ENCODE data around the gene BAZ2B.
"Not testable (repeated sequence)": the region's sequence is repeated elsewhere in the genome, so short reads cannot be mapped to it uniquely, and the experiment has no call there.

Gene BAZ2B

DNA sequence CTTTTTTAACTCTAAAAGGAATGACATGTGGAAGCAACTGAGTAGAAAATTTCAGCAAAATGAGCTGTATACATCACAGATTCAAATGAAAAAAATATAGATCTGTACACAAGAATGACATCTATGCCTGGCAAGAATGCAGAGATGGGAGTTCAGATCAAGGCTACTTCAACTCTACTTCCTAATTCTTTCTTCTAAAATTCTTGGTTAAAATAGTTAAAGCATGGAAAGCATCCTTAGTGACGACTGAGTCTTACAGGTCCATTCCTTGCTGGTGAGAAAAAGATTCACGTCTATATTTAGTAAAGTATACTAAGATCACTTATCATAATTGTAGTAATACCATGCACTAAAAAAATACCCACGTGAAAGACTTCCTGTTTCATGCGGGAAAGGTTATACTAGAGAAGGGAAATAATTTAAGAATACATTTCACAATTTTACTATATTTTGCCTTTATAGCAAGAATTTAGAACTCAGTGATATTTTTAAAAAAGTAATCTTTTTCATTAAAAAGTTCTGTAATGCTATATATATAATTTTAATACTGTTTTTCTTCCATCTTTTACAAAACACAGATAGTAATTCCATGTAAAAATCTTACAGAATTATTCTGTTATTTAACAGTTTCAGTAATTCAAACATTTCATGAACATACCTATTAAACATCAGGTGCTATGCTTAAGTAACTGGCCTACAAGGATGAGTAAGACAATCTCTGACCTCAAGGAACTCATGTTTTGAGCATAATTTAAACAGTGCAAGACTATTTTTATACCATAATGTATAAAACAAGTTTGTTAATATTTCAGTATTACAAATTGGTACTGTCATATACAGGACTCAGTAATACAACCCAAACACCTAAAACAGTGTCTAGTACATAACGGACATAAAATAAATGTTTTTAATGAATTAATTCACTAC, 159.6 kb downstream of the BAZ2B start:
- no peak for DNase-seq

DNA sequence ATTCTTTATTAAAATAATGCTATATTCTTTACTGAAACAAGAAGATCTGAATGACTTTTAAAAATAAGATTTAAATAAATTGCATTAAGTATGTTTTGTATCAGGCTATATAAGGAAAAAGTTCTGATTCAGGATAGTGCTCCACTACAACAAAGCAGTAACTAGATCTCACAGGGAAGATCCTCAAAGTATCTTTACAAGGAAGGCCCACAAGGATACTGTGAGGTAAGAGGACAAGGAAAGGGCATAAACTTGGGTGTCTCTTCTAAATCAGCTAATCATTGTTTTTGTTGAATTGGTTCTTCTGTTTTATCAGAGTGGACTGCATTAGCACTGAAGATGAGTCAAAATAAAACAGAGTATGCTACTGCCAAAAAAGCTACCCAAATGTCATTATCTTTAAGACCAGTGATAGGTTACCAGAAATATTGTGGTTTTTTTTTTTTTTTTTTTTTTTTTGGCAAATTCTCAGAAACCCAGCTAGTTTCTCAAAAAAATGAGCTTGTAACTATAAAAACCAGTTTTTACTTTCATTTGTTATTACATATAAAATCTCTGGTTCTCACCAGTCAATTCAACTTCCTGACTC, 160.9 kb downstream of the BAZ2B start:
- DNase-seq = no peak

DNA sequence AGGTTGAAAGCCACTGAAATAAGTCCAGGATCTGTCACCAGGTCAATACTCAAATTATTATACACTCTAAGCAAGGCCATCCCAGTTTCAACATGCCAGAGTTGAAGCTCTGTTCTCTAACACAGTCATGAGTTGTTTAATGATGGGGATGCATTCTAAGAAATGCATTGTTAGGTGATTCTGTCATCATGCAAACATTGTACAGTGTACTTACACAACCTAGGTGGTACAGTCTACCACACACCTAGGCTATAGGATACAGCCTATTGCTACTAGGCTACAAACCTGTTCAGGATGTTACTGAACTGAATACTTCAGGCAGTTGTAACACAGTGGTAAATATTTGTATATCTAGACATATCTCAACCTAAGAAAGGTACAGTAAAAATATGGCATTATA, 162.2 kb downstream of the BAZ2B start:
- DNase-seq = no peak

- DNase-seq = no peak
Observed at GRCh38 chr2:159450180-159450579, 166.2 kb downstream of the BAZ2B start.

DNA sequence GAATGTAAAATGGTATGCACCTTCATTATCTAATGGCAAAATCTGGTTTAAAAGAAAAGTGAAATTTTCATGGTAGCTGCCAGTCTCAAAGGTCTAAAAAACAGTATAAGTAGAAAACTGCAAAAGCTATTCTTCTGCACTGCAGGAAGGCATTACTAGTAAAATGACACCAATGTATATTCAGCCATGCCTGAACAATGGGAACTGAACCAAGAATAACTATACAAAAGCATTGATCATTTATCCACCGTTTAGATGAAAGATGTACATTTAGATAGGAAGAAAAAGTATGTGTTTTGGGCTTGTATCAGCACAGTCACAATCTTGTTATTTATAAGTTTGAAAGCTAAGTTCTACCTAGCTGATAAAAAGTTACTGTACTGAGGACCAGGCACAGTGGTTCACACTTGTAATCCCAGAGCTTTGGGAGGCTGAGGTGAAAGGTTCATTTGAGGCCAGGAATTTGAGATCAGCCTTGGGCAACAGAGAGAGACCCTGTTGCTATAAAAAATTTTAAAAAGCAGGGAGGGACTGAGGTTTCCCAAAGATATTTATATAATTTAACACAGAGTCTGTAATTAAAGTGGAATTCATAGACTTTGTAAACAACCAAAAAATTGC, 166.7 kb downstream of the BAZ2B start:
- DNase-seq = no peak

DNA sequence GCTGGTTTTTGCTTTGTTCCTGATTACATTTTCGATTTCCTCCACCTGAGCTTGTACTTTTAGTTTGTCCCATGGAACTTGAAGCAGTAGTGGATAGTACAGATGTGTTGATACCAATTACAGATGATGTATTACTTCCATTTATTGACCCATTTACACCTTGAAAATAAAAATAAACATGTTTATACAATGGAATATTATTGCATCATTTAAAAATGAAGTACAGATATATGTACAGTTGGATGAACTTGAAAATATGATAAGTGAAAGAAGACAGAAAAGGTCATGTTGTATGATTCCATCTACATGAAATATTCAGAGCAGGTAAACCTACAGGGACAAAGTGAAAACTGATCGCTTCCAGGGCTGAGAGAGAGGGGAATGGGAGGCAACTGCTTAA, 169.5 kb downstream of the BAZ2B start:
- no peak for DNase-seq

DNA sequence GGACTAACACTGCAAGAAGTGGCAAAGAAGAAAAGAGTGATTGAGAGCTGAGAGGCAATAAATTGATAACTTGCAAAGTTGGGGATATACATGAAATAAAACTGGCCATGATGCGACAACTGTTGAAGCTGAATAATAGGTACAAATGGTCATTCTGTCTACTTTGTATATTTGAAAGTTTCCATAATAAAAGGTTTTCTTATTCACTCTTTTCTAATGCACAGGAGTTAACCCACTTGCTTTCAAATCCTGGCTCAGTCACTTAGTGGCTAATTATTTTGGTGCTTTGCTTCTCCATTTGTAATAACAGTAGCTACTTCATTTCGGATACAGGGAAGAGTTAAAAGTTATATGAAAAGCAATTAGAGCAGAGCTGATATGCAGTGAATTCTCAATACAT, 170.1 kb downstream of the BAZ2B start:
- DNase-seq = no peak

DNA sequence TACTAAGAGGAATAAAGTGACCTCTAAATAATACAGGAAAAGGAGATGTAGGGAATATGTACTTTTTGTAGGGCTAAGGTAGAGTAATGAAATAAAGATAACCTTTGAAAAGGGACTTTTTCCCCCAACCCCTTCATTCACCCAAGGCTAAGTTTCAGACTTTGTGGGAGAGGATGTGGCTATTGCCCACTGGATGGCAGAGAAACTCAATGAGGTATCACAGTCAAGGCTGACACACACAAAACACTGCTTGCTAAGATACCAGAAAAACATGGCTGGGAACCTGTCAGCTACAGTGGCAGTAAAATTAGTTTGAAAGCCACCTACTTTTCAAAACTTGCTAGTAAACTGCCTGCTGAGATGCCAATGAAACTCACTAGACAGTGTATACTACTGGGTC, 171.0 kb downstream of the BAZ2B start:
- DNase-seq = no peak

DNA sequence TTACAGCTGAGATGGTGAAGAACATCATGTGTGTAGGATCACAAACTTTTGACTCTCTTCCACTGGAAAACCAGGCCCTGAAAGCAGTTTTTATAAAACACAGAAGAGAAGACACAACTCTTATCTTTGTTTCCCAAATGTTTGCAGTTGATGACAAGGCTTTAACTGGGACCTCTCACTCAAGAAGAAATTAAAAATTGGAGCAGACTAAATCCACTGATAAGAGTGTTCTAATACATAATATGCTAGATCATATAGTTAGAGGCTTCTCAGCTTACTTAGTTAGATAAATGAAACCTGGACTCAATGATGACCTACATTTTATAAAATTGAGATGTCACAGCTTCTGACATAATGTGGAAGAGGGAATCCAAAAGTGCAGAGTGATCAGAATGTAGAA, 171.6 kb downstream of the BAZ2B start:
- no peak for DNase-seq

- DNase-seq = no peak
Observed at GRCh38 chr2:159442159-159442852, 174.0 kb downstream of the BAZ2B start.

DNA sequence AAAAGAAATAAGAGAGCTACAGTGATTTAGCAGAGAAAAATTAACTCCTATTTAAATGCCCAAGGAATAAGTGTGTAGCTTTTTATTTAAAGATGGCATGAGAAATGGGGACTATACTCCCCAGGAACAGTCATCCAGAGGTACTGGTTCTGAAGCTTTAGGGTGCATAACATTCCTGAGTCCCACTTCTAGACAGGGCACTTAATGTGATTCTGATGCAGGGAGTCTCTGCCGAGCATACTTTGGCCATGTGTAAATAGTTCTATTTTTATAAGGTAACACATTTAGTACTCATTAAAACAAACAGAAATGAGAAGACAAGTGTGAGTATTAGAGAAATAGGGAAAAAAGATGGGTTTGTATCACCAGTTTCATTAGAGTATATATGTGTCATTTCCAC, 175.2 kb downstream of the BAZ2B start:
- DNase-seq = no peak

DNA sequence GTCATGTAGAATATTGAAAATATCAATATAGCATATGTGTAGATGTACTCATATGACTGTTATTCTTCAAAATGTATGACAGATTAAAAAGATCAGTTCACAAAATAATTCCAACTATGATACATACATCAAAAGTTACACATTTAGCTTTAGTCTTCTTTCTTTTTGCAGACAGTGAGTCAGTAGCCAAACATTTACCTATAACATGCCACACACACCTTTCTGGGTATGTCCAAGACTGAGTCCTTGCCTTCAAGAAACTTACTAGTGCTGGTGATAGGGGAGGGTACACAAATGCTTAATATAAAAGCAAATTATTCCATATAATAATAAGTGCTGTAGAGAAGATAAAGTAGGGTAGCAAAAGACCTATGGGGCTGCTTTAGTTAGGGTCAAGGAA, 176.9 kb downstream of the BAZ2B start:
- DNase-seq = no peak

- DNase-seq = no peak
Observed at GRCh38 chr2:159438720-159439353, 177.5 kb downstream of the BAZ2B start.

DNA sequence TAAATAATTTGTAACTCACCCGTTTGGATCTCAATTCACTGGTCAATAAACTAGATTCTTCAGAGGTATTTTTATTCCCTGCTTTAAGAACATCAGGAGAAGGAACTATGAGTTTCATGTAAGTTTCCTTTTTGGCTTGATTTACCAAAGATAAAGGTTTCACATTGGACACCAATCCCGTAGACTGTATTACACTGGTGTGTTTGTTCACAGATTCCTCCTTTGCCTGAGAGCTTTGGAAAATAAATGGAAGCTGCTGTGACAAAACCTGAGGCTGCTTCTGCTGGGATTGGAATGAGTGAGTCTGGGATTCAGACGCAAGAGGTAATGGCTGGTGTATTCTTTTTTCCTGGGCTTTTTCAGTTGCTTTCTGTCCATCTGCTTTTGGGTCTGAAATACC, 178.1 kb downstream of the BAZ2B start:
- DNase-seq = no peak

DNA sequence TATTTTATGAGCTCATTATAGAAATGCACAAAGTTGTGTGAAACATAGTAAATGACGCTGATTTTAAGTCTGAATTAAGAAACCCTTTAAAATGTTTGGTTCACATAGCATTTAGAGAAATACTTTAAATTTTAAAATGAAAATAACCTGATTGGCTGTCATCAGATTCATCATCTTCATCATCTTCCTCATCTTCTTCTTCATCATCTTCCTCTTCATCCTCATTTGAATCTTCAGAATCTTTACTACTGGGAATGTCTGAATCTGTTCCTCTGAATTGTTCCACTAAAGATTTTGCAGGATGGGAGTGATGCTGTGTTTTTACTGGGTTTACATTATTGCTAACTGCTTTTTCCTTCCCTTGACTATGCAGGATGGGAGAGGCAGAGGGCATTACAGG, 183.7 kb downstream of the BAZ2B start:
- no peak for DNase-seq

DNA sequence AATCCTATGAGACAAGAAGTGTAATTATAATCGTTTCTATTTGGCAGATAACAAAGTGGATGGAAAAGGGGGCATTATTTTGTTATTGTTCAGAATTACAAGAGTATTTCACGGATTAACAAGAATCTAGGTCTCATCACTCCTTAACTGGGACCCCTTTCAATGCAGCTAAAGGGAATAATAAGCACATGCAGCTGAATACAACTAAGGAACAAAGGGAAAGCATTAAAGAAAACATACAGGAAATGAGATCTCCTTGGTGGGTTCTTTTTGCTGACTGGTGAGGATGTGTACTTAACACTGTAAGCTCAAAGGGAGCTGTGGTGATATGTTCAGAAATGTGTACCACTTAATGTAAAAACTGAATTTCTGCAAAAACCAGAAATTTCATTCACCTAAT, 189.3 kb downstream of the BAZ2B start:
- DNase-seq = no peak

DNA sequence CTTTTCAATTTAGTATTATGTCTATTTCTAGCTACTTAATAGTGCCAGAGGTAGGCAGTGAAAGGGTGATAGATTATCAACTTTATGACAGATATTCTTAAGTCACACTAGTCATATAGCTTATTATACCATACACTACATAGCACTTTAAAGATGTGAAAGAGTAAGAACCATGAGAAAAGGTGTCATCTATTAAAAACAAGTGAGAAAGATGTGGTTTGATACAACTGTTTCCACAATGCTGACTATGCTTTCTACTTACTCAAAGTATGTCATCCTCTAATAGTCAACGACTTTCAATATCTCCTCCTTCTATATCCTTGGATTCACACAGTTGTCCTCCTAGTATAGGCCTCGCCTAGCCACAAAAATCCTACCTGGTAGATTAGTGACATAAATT, 196.9 kb downstream of the BAZ2B start:
- DNase-seq = no peak

GRCh38 chr2:159411460-159411859, 204.9 kb downstream of the BAZ2B start:
- no peak for DNase-seq

- no peak for DNase-seq
Observed at GRCh38 chr2:159410276-159410675, 206.1 kb downstream of the BAZ2B start.

DNA sequence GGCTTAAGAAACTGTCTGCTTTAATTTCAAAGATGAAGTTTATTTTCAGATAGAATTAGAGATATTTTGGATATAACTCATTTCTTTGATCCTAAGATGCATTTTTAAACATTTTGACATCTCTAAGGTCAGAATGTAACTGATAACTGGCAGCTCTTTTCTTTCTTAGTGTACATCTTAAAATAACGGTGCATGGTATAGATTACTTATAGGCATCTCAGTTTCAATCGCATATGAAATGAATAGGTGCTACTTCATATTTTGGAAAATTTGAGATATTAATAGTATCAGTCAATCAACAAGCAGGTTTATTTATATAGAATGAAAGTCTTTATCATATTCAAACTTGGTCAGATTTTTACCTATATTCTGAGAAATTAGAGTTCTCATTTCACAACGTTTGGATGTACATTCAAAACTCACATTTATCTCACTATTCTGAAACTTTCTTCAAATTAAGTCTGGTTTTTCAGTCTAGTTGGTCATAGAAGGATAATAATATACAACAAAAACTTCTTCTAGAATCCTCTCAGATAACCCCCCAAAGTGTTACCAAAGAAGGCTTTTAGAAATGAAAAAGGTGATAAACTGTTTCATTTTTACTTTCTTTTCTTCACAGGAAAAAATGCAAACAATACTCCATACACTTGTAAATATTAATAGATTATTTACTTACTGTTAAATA, 207.1 kb downstream of the BAZ2B start:
- DNase-seq = no peak

GRCh38 chr2:159402790-159403189, 213.6 kb downstream of the BAZ2B start:
- DNase-seq = no peak

DNA sequence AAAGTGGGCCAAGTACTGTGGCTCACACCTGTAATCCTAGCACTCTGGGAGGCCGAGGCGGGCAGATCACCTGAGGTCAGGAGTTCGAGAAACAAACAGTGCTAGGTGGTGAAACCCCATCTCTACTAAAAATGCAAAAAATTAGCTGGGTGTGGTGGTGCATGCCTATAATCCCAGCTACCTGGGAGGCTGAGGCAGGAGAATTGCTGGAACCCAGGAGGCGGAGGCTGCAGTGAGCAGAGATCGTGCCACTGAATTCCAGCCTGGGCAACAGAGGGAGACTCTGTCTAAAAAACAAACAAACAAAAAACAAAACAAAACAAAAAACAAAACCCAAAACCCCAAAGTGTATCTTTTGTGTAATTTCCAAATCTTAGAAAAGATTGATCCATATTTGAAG, 214.2 kb downstream of the BAZ2B start:
- DNase-seq = not testable (repeated sequence)
